PFSK-1 (cell line): ENCODE results near the gene CFAP251.

ENCODE experiments used
- POLR2AphosphoS5 ChIP-seq: IDR thresholded peaks from 2 replicates; pipeline ENCODE4 v1.6.1; 2012; ENCODE audit warnings: low read depth, mild to moderate bottlenecking, control low read depth, low read length, moderate library complexity
- TF ChIP-seq, protein P1 (sequence below), 2 experiments: IDR thresholded peaks; 2 replicates each; pipeline versions ENCODE4 v1.6.1 to v1.8.0; 2011 to 2012; ENCODE audit warnings: low read depth in 2 of 2, low read length in 2 of 2, control low read depth in 1 of 2, inconsistent platforms in 1 of 2, mild to moderate bottlenecking in 1 of 2, moderate library complexity in 1 of 2; ENCODE audit not compliant: insufficient read depth in 1 of 2

DNA sequence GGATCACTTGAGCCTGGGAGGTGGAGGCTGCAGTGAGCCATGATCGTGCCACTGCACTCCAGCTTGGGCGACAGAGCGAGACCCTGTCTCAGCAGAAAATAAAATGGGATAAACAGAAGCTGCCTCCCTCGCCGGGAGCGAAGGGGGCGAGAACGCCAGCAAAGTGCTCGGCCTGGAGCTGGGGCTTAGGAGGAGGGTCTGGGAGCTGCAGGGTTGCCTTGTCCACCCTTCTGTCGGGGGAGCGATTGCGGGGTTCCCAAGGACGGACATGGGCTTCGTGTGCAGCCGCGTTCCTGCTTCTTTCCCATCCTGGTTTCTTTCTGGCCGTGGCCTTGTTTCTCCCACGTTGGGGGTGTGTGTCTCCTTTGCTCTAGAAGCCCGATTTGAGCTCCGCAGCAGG is 132.3 kb downstream of the CFAP251 start:
- TF ChIP-seq, protein P1, sequence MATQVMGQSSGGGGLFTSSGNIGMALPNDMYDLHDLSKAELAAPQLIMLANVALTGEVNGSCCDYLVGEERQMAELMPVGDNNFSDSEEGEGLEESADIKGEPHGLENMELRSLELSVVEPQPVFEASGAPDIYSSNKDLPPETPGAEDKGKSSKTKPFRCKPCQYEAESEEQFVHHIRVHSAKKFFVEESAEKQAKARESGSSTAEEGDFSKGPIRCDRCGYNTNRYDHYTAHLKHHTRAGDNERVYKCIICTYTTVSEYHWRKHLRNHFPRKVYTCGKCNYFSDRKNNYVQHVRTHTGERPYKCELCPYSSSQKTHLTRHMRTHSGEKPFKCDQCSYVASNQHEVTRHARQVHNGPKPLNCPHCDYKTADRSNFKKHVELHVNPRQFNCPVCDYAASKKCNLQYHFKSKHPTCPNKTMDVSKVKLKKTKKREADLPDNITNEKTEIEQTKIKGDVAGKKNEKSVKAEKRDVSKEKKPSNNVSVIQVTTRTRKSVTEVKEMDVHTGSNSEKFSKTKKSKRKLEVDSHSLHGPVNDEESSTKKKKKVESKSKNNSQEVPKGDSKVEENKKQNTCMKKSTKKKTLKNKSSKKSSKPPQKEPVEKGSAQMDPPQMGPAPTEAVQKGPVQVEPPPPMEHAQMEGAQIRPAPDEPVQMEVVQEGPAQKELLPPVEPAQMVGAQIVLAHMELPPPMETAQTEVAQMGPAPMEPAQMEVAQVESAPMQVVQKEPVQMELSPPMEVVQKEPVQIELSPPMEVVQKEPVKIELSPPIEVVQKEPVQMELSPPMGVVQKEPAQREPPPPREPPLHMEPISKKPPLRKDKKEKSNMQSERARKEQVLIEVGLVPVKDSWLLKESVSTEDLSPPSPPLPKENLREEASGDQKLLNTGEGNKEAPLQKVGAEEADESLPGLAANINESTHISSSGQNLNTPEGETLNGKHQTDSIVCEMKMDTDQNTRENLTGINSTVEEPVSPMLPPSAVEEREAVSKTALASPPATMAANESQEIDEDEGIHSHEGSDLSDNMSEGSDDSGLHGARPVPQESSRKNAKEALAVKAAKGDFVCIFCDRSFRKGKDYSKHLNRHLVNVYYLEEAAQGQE (IDR thresholded peaks at IDR 0.05; ENCODE audit: insufficient read depth in 1 of 2, low read depth in 2 of 2, low read length in 2 of 2) = no peak
- no peak for TF ChIP-seq POLR2AphosphoS5
